ENCODE results near the gene RTKN. TPM values are rescaled to one million over a fixed set of nuclear protein-coding genes. Genes with fewer than 3 reads are reported as not detected.

Gene RTKN
- total and polyA plus RNA-seq, 2 of the 13 experiments (the other 11 are each of a cell fraction or from before 2014, with no cell fraction given), result 159 to 166 TPM

GRCh38 chr2:74489906-74490305 lies 48.2 kb upstream of the RTKN start:
- H3K9ac ChIP-seq (ENCODE audit: insufficient read depth, low read depth, low read length), result peak overlapping the region; percentile 17; the same call in 1 of the 2 replicates
- no peak overlapping the region for H3K4me3 ChIP-seq (replicated peaks in 1 of 3; ENCODE audit: insufficient read depth in 1 of 3, low read depth in 2 of 3, low read length in 3 of 3)
- no peaks in the 10 kb centered on the region for H3K79me2 ChIP-seq (ENCODE audit: insufficient read depth, low read length)
- H4K20me1 ChIP-seq (ENCODE audit: insufficient read depth, low read length), result no peaks in the 10 kb centered on the region
- H3K27ac ChIP-seq (ENCODE audit: extremely low read length, insufficient read depth, low read length), result peak overlapping the region; percentile 84
- H3K9me3 ChIP-seq (ENCODE audit: low read length), result no peaks in the 10 kb centered on the region
- peaks cover 35 to 49% of the 10 kb centered on the region in 2 experiments for H3K36me3 ChIP-seq (replicated peaks in 1 of 2; ENCODE audit: control insufficient read depth in 1 of 2, insufficient read depth in 2 of 2, low read length in 2 of 2)
- in situ Hi-C loops (cut with HindIII; ENCODE audit: extremely low pct_ligation_motif_present, low pct_unique_long_range_greater_than_20kb) (no loop called here), intact Hi-C loops (cut with micrococcal nuclease; ENCODE audit: unreplicated experiment) (loop anchor here (1.0 to 10.0 kb wide), 2 partner anchors 7 to 1795 kb away; no protein-coding TSS in a partner anchor)
- TF ChIP-seq KDM5B (CRISPR knock-in tag; IDR thresholded peaks at IDR 0.05; ENCODE audit: borderline replicate concordance) (0 out of 2 replicates have a peak, but pooled peaks have one; percentile 2), CHD4 (IDR thresholded peaks at IDR 0.05; ENCODE audit: borderline replicate concordance, low read length) (no peak)
- BruUV-seq (replicated peaks), result no TSS peak
- ChIA-PET POLR2A (interaction anchor here (1.2 to 20.6 kb wide), 10 partner anchors 9 to 60 kb away, joined by 3 to 795 read pairs (median 14); partner anchors contain the start of genes AUP1, DQX1, HTRA2 and LBX2), CTCF (ENCODE audit: low intra/inter-chr PET ratio, low total read pairs) (no interaction called here)
- WGBS (ENCODE audit: low lambda C conversion rate), result 92% methylated on average over 8 of the region's 9 CpGs
- FAIRE-seq, result no peak
- H3K4me1 ChIP-seq (ENCODE audit: insufficient read depth, low read length), result peaks cover 71% of the 10 kb centered on the region
- no peak for ATAC-seq
- DNase-seq (ENCODE audit: low spot score), result no peak
- no peaks in the 10 kb centered on the region for H3K27me3 ChIP-seq (ENCODE audit: control insufficient read depth in 1 of 2, insufficient read depth in 2 of 2, low read length in 2 of 2)
- no peak overlapping the region; the same call in 1 of the 2 replicates for H3K4me2 ChIP-seq (ENCODE audit: low read depth, low read length)
- no peak overlapping the region for H2AFZ ChIP-seq (ENCODE audit: low read length)

GRCh38 chr2:74488643-74489481 lies 47.1 kb upstream of the RTKN start:
- Histone ChIP-seq H3K36me3 (replicated peaks in 1 of 2; ENCODE audit: control insufficient read depth in 1 of 2, insufficient read depth in 2 of 2, low read length in 2 of 2) (peaks cover 34 to 44% of the 10 kb centered on the region in 2 experiments), H3K9ac (ENCODE audit: insufficient read depth, low read depth, low read length) (peak overlapping the region; percentile 32), H3K4me3 (replicated peaks in 1 of 3; ENCODE audit: insufficient read depth in 1 of 3, low read depth in 2 of 3, low read length in 3 of 3) (peak overlapping the region in 1 of 3 experiments; percentile 18; a peak in 2 of 6 replicates), H3K27me3 (ENCODE audit: control insufficient read depth in 1 of 2, insufficient read depth in 2 of 2, low read length in 2 of 2) (no peaks in the 10 kb centered on the region), H2AFZ (ENCODE audit: low read length) (no peak overlapping the region), H3K79me2 (ENCODE audit: insufficient read depth, low read length) (peaks cover 4% of the 10 kb centered on the region), H3K27ac (ENCODE audit: extremely low read length, insufficient read depth, low read length) (peak overlapping the region; percentile 84), H3K9me3 (ENCODE audit: low read length) (no peaks in the 10 kb centered on the region), H3K4me1 (ENCODE audit: insufficient read depth, low read length) (peaks cover 77% of the 10 kb centered on the region), H3K4me2 (ENCODE audit: low read depth, low read length) (peak overlapping the region; percentile 48), H4K20me1 (ENCODE audit: insufficient read depth, low read length) (no peaks in the 10 kb centered on the region)
- CTCF ChIA-PET (ENCODE audit: low intra/inter-chr PET ratio, low total read pairs), result interaction anchor here (1.3 kb wide), 1 partner anchor 13 kb away, joined by 5 read pairs; no protein-coding TSS in a partner anchor
- peak; percentile 83 for ATAC-seq
- POLR2A ChIA-PET, result interaction anchor here (0.7 to 20.6 kb wide), 13 partner anchors 8 to 563 kb away, joined by 3 to 795 read pairs (median 11); partner anchors contain the start of genes AUP1, DQX1, HTRA2 and INO80B
- WGBS (ENCODE audit: low lambda C conversion rate), result 20% methylated on average over 9 of the region's 9 CpGs
- peak; percentile 93 for DNase-seq (ENCODE audit: low spot score)
- in situ Hi-C loops (cut with HindIII; ENCODE audit: extremely low pct_ligation_motif_present, low pct_unique_long_range_greater_than_20kb), result no loop called here
- intact Hi-C loops (cut with micrococcal nuclease; ENCODE audit: unreplicated experiment), result loop anchor here (1.0 kb wide), 1 partner anchor 8 kb away; no protein-coding TSS in a partner anchor
- BruUV-seq (replicated peaks), result TSS peak; percentile 48
- FAIRE-seq, result peak; percentile 99
- TF ChIP-seq PHF21A (CRISPR knock-in tag; IDR thresholded peaks at IDR 0.05) (peak; percentile 86; the same call in 1 of the 2 replicates), ZNF672 (CRISPR knock-in tag; IDR thresholded peaks at IDR 0.05) (peak; percentile 91), ZNF234 (CRISPR knock-in tag; conservative IDR thresholded peaks at IDR 0.05) (no peak), NBN (conservative IDR thresholded peaks at IDR 0.05) (no peak), CREBL2 (CRISPR knock-in tag; IDR thresholded peaks at IDR 0.05; ENCODE audit: borderline replicate concordance) (no peak), SNRNP70 (IDR thresholded peaks at IDR 0.05; ENCODE audit: low read depth, low read length) (no peak), ZNF30 (CRISPR knock-in tag; IDR thresholded peaks at IDR 0.05) (no peak), RNF219 (CRISPR knock-in tag; IDR thresholded peaks at IDR 0.05) (no peak), ZNF484 (CRISPR knock-in tag; IDR thresholded peaks at IDR 0.05; ENCODE audit: borderline replicate concordance, low read depth) (no peak), TOE1 (CRISPR knock-in tag; IDR thresholded peaks at IDR 0.05) (peak; percentile 36), NAIF1 (CRISPR knock-in tag; IDR thresholded peaks at IDR 0.05; ENCODE audit: borderline replicate concordance) (no peak)
- TF ChIP-seq, protein P1, sequence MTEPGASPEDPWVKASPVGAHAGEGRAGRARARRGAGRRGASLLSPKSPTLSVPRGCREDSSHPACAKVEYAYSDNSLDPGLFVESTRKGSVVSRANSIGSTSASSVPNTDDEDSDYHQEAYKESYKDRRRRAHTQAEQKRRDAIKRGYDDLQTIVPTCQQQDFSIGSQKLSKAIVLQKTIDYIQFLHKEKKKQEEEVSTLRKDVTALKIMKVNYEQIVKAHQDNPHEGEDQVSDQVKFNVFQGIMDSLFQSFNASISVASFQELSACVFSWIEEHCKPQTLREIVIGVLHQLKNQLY (CRISPR knock-in tag; IDR thresholded peaks at IDR 0.05), result 0 out of 2 replicates have a peak, but pooled peaks have one; percentile 44
